GM18870 (cell line): Measurements from ENCODE around the gene USP40.

Source experiments
- ATAC-seq: cut with Tn5 transposase; IDR thresholded peaks from one replicate; pipeline ENCODE4 v1.9.1; 2021; ENCODE audit warnings: moderate library complexity; ENCODE audit not compliant: unreplicated experiment

Gene USP40

GRCh38 chr2:233433794-233434193, 132.8 kb downstream of the USP40 start:
- no peak for ATAC-seq

GRCh38 chr2:233433029-233433428, 133.6 kb downstream of the USP40 start:
- no peak for ATAC-seq

- ATAC-seq = no peak
Measured at GRCh38 chr2:233430651-233431050, 135.9 kb downstream of the USP40 start.

GRCh38 chr2:233430081-233430480, 136.5 kb downstream of the USP40 start:
- ATAC-seq = no peak

- no peak for ATAC-seq
Measured at GRCh38 chr2:233429175-233429897, 137.2 kb downstream of the USP40 start.

GRCh38 chr2:233428438-233428837, 138.1 kb downstream of the USP40 start:
- no peak for ATAC-seq

GRCh38 chr2:233428008-233428407, 138.6 kb downstream of the USP40 start:
- no peak for ATAC-seq

GRCh38 chr2:233426619-233427342, 139.8 kb downstream of the USP40 start:
- ATAC-seq = no peak
